ENCODE results near the gene DNAH2.

GRCh38 chr17:7818026-7818425 lies 100.5 kb downstream of the DNAH2 start:
- TF ChIP-seq, protein P1, sequence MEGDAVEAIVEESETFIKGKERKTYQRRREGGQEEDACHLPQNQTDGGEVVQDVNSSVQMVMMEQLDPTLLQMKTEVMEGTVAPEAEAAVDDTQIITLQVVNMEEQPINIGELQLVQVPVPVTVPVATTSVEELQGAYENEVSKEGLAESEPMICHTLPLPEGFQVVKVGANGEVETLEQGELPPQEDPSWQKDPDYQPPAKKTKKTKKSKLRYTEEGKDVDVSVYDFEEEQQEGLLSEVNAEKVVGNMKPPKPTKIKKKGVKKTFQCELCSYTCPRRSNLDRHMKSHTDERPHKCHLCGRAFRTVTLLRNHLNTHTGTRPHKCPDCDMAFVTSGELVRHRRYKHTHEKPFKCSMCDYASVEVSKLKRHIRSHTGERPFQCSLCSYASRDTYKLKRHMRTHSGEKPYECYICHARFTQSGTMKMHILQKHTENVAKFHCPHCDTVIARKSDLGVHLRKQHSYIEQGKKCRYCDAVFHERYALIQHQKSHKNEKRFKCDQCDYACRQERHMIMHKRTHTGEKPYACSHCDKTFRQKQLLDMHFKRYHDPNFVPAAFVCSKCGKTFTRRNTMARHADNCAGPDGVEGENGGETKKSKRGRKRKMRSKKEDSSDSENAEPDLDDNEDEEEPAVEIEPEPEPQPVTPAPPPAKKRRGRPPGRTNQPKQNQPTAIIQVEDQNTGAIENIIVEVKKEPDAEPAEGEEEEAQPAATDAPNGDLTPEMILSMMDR (IDR thresholded peaks at IDR 0.05): no peak
- TF ChIP-seq POLR2A (IDR thresholded peaks at IDR 0.05): no peak
